GM18517 (cell line): Measurements from ENCODE around the gene ACSL3.
"Not testable (repeated sequence)": the region's sequence is repeated elsewhere in the genome, so short reads cannot be mapped to it uniquely, and the experiment has no call there.

Experiments used
- ATAC-seq: cut with Tn5 transposase; IDR thresholded peaks from one replicate; pipeline ENCODE4 v1.9.1; 2021; ENCODE audit warnings: mild to moderate bottlenecking, moderate library complexity; ENCODE audit not compliant: unreplicated experiment

Gene ACSL3

DNA sequence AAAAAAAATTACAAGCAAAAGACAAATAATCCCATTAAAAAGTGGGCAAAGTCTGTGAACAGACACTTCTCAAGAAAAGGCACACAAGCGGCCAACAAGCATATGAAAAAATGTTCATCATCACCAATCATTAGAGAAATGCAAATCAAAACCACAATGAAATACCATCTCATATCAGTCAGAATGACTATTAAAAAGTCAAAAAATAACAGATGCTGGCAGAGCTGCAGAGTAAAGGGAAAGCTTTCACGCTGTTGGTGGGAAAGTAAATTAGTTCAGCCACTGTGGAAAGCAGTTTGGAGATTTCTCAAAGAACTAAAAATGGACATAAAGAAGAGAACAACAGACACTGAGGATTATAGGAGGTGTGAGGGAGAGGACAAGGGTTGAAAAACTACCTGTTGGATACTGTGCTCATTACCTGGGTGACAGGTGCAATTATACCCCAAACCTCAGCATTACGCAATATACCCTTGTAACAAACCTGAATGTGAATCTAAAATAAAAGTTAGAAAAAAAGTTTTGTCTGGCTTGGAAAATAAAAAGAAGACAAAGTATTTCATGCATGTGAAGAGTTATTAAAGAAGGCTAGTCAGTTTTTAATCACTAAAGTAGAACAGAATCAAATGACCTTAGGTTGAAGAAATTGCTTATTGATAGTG, 8.7 kb upstream of the ACSL3 start:
- no peak for ATAC-seq

DNA sequence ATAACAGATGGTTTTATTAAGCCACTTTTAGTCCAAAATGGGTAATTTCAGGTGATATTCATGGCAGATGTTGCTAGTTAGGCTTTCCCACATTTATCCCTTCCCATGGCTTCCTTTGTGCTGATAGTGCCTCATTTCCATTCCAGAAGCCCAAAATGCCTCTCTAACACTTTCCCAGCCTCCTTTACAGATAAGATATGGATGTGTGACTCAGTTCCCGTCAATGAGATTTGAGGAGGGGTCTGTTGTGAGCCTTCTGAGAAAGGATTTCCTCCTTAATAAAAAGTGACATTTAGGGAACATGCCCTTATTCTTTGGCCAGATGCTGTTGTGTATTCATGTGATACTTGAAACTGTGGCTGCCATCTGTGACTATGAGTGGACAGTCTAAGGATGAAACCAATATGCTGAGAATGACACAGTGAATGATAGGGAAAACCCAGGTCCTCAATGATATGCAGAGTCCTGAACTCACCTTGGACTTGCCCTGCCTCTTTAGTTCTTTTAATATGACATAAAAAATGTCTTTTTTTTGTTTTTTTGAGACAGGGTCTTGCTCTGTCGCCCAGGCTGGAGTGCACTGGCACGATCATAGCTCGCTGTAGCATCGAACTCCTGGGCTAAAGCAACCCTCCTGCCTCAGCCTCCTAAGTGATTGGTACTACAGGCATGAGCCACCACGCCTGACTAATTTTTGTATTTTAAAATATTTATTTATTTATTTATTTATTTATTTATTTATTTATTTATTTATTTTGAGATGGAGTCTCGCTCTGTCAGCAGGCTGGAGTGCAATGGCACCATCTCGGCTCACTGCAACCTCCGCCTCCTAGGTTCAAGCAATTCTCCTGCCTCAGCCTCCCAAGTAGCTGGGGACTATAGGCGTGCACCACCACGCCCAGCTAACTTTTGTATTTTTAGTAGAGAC, 5.8 kb upstream of the ACSL3 start:
- ATAC-seq, result no peak

DNA sequence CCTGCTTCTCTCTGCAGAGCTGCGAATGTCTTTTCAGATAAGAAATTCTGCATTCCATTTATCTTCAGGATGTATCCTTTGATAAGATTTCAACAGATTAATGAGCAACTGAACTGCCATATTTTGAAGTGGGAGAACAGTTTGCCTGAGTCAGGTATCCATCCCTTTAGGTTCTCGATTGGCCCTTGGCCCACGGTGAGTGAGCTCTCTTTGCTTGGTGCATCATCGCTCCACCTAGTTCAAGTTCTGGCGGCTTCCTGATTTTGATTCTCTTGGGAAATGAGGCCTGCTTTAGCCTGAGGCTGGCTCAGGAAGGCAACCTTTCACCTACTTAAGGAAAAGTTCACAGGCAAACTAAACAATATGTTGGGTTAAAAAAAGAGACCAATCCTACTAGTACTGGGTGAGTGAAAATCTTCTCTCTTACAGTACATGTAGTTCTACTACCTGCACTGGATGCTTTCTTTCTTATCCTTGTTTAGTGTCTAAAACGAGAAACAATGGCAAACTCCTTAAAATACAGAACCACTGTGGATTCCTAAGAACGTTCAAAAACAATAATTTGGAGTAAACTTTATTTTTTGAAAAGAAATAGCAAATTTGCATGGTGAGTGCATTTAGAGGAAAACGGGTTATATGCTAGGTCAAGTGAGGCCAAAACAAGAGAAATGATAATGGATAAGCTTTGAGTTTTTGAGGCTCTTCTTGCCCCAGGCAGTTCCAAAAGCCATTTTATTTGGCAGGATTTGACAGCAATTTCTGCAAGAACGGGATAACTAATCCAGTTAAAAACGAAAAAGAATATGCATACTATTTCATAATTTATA, 837 bp upstream of the ACSL3 start:
- no peak for ATAC-seq

DNA sequence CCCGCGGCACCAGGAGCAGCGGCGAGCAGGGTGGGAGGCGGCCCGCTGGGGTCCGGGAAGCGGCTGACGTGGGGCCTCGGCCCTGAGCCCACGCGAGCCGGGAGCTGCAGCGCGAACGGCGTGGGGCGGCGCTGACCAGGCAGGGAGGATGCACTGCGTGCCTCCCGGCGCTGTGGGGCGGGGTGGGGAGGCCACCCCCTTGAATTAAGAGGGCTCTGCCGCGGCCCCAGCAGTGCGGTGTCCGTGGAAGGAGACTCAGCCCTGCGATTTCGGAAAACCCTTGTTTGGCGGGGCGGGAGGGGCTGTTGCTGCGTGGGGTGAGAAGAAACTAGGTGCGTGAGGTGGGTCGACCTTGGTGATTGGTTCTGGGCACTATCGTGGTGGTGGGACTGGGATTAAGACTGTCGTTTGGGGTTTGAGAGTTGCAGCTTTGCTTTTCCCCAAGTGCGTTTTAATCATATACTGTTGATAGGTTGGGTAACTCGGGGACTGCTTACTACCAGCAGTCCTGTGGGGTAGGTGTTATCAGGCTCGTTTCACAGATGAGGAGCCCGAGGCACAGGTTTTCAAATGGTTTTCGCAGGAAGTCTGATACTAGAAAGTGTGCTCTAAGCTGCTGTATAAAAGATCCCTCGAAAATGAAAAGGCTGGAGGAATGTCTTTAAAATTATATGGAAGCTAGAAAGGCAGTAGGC, 722 bp downstream of the ACSL3 start:
- peak; percentile 4 for ATAC-seq

DNA sequence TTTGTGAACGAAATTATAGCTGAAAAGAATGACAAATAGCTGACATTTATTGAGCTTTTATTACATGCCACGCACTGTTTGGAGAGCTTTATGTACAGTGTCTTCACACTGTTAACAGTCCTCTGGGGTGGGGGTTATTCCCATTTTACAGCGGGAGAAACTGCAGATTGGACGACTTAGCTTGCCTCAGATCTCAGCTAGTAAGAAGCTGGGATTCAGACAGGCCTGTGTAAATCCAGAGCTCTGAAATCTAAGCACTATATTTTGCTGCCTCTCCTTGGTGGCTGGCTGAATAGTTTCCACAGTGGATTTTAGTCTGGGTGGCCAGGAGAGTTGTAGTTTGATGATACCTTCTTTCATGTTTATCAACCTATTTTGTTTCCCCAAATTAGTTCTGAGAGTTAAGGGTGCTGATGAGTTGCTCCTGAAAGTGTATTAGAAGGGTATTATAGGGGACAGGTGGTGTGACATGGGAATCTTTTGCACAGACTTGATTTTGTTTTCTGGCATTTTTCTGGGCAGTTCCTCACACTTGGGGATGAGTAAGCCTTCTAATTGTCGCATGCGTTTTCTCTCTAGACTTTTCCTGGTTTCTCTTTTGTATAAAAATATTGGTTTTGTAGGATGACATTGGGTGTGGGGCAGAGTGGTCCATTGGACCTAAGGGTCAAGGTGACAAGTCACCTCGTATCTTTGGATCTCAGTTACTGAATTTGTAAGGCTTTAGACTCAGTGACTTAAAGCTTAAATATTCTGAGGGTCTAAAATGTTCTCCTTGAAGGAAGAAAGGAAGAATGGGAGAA, 1.5 kb downstream of the ACSL3 start:
- ATAC-seq, result no peak

DNA sequence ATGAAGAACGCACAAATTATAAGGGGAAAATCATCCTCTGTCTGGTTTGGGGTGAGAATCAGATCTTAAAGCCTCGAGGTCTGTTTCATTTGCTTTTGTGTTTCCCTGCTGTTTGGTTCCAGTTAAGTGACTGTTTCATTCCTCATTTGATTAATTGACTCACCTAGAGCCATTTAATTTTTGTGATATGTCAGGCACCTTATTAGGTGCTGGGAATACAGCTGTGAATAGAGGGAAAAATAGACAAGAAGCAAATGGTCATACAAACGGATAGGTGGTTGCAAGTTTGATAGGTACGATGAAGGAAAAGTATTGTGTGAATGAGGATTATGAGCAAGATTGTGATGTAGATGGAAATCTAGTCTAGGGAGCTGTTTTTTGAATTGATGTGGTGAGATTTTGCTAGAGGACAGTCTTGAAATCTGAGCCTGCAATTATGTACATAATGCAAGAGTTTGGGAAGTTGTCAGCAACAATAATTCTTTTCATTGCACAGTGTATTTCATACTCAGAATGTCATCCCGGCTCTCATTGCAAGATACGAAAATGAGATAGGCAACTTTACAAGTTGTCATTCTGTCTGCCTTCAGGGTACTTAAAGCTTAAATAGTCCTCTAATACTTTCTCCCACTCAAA, 2.2 kb downstream of the ACSL3 start:
- no peak for ATAC-seq

DNA sequence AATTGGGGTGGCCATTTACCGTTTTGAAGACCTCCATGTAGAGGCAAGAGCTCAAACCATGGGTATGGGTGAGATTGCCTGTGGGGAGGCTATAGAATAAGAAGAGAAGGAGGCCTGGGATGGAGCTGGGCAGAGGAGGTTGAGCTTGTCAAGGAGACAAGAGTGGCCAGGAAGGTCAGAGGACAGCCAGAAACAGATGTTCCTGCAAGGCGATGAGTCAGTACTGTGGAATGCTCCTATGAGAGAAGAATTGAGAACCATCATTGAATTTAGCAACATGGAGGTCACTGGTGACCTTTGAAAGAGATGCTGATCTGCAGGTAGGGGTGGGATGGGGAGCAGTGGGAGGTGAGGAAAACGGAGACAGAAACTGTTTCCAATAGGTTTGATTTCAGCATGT, 3.5 kb downstream of the ACSL3 start:
- no peak for ATAC-seq

DNA sequence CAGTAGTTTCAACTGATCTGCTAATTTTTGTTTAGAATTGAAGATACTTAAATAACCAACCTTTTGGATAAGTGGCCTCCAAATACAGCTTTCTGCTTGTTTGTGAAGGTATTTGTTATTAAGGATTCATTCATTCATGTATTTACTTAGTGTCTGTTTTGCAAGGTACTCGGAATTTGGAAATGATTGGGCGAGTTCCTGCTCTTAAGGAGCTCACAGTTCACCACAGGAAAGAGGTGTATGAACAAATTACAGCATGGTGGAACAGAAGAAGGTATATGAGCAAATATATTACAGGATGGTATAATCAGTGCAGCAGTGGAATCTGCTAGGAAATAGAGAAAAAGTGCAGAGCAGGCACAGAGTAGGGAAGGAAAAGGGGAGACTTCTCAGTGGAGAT, 4.5 kb downstream of the ACSL3 start:
- ATAC-seq, result no peak

DNA sequence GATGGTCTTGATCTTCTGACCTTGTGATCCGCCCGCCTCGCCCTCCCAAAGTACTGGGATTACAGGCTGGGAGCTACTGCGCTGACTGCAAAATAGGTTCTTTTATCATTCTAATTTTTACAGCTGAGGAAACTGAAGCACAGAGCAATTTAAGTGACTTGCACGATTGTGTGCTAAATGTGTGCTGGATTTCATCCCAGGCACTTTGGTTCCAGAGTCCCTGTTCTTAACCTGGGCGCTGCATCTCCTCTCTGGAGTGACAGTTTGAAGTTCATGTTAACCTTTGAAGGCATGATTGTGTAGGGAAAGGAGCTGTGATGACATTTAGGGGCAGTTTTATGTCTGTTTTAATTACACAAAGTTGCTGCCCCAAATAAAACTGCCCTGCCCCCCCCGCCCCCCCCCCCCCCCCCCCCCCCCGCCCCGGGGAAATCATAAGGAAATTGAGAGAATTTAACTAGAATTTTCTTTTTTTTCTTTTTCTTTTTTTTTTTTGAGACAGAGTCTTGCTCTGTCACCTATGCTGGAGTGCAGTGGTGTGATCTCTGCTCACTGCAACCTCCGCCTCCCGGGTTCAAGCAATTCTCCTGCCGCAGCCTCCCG, 5.6 kb downstream of the ACSL3 start:
- no peak for ATAC-seq

DNA sequence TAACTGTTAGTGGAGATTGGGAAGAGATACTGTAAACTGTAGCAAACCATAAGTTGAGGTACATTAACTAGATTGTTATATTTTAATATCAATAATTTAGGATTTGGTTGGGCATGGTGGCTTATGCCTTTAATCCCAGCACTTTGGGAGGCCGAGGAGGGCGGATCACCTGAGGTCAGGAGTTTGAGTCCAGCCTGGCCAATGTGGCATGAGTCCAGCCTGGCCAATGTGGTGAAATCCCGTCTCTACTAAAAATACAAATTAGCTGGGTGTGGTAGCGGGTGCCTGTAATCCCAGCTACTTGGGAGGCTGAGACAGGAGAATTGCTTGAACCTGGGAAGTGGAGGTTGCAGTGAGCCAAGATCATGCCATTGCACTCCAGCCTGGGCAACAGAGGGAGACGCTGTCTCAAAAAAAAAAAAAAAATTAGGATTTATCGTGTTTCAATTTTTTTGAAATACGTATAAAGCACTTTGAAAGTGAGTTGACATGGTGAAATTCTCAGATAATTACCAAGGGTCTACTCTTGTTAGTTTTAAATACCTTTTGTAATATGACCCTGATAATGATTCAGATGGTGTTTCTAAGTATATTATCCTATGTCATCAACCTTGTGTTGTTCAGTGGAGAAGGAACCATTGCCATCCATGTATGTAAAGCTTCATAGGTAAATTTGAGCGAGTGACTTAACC, 7.9 kb downstream of the ACSL3 start:
- ATAC-seq, result not testable (repeated sequence)

DNA sequence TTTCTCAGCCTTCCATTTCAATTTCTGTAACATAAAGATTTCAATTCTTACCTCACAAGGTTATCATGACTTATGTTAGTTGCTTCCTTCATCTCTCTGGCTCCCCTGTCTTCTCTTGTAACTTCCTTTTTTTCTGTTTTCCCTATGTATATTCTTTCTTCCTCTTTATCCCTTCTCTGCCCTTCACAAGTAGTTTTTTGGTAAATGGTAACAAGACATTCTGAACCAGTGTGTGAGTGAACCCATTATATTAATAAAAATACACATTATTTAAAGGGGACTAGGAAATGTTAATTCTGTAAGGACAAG, 8.4 kb downstream of the ACSL3 start:
- ATAC-seq, result no peak

DNA sequence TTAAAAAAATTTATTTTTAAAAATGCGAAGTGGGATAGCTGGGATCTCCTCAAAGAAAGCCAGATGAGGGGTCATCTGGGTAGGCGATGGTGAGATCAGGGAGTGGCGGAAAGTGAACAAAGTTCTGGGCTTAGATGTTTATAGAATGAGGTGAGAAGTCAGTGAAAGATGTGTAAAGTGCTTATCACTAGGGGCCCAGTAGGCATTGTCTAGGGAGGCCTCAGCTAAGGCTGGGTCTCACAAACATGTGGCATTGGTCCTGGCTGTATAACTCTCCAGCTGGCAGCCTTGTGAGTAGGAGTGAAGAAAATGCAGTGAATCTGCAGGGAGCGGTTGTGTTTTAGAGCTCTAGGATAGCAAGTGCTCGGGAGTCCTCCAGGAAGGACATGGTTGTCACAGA, 10.5 kb downstream of the ACSL3 start:
- no peak for ATAC-seq

DNA sequence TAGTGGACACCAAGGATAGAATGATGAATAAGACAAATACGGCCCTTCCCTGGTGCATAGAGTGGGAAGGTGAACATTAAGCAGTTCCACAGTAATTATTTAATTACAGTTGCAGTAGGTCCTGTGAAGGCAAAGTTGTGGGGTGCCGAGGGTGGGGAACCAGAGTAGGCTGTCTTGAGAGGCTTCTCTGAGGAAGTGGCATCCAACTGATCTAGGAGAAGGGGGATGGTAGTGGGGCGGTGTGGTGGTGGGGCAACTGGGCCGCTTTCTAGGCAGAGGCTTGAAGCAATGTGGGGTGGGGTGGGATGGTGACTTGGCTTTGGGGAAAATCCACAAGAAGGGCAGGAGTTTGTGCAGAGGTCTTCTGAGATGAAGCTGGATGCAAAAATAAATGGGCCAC, 11.7 kb downstream of the ACSL3 start:
- ATAC-seq, result no peak

DNA sequence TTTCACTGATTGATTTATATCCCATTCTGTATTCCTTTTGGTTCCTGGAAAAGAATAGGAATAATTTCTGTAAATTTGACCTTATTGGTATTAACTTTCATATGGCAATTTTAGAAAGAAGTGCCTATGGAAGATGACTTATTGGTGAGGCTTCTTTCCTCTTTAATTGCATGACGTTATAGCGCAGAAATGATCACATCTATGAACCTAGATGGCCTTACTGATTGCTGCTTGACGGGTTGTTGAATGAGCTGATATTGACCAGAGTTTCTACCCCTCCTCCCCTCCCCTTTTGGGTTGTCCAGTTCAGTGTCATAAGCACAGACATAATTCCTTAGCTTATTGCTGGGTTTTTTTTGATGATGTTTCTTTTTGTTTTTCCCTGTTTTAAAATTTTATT, 14.6 kb downstream of the ACSL3 start:
- no peak for ATAC-seq

DNA sequence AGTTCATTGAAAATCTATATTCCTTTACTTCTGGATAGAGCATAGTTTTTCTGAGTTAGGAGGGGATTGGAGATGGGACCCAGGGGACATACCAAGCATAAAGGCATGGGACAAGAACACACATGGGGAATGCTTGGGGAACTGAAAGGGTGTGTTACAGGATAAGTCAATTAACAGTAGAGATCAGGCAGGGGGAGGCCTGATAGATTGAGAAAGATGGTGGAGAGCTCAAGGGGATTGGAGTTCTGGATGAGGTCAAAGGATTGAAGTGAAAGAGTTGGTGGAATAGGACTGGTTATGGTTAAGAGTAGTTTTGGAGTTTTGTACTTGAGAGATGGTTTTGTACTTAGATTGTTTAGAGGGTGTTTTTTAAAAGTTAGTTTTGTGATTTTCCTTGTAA, 16.1 kb downstream of the ACSL3 start:
- ATAC-seq, result no peak

DNA sequence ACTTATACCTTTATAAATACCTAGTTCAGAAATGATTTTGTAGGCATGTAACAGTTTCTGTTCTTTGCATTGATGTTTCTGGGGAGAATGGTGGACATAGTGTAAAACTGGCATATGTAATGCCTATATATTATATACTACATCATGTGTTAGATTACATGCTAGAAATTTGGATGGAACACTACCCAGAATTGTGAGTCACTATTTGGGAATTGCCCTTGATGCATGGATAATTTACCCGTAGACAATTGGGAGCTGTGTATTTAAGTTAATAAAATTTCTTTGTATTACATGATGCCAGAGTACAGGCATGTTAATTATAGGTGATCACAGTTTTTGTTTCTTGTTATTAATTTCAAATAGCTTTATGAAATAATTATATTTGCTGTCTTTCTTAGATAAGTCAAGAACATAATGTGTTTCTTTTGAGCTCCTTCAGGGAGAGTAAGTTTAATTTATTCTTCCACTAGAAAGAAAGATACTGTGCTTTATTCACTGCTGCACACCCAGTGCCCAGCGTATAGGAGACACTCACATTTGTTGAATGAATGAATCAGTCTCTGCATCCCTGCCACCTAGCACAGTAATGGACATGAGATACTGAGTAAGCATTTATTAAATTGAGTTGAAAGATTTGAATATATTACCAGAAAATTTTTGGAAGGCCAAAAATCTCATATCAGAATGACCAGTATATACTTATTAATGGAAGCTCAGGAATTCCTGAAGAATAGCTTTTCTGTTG, 16.9 kb downstream of the ACSL3 start:
- ATAC-seq, result no peak

DNA sequence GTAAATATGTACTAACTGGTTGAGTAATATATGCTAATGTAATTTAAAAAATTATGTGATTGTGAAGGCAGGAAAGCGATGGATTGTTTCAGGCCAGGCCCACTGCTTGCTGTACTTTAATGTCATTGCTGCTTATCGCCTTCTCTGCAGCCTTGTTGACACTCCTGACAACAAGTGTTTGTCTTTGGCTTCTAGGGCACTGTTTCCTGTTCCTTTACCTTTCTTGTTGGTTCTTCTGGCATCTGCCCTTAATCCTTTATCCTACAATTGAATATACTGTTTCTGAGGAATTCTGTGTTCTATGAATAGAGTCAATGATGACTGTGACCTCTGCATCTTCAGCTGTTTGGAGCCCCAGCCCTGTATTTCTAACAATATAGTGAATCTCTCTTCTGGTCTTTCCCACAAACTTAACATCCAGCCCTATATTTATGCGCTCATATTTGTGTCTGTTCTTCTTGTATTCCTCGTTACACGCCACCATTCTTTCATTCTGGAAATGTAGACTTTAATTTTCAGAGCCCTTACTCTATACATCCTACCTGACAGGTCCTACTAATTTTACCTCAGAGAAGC, 17.6 kb downstream of the ACSL3 start:
- ATAC-seq, result no peak
